ENCODE results near the gene GPR180. TPM values are rescaled to one million over a fixed set of nuclear protein-coding genes. Genes with fewer than 3 reads are reported as not detected.

GPR180 gene
- total and polyA plus RNA-seq, 2 experiments from 2014 or later: 6.3 to 7.7 TPM

GRCh38 chr13:94678845-94679244 is 77.2 kb downstream of the GPR180 start:
- no peaks in the 10 kb centered on the region for H3K9me2 ChIP-seq (ENCODE audit: insufficient read depth)
- no peak overlapping the region for H3K27ac ChIP-seq
- H3K9me3 ChIP-seq (ENCODE audit: low read depth): no peaks in the 10 kb centered on the region
- in situ Hi-C loops (cut with MboI): loop anchor here (25.0 kb wide), 1 partner anchor 733 kb away; no protein-coding TSS in a partner anchor
- no peaks in the 10 kb centered on the region for H3F3A ChIP-seq (ENCODE audit: insufficient read depth)
- TF ChIP-seq EZH2 (IDR thresholded peaks at IDR 0.05; ENCODE audit: insufficient read depth, poor library complexity, severe bottlenecking): no peak
- TF ChIP-seq EZH2phosphoT487 (IDR thresholded peaks at IDR 0.05; ENCODE audit: insufficient read depth, low read depth): no peak
- no peaks in the 10 kb centered on the region for H3K79me2 ChIP-seq (ENCODE audit: insufficient read depth)
- no peaks in the 10 kb centered on the region for H4K20me1 ChIP-seq (ENCODE audit: insufficient read depth)
- H3K4me1 ChIP-seq (ENCODE audit: insufficient read depth): no peaks in the 10 kb centered on the region
- DNase-seq: no peak
- H3K4me2 ChIP-seq (ENCODE audit: unreplicated experiment): no peak overlapping the region
- H3K9ac ChIP-seq: no peak overlapping the region
- H3K36me3 ChIP-seq (ENCODE audit: low read depth): no peaks in the 10 kb centered on the region
- peaks cover 40% of the 10 kb centered on the region for H3K27me3 ChIP-seq (replicated peaks; ENCODE audit: insufficient read depth)
- no peak overlapping the region for H3K4me3 ChIP-seq
- WGBS, 2 experiments (ENCODE audit: low coverage in 1 of 2, low lambda C conversion rate in 2 of 2, missing lambda C conversion rate in 2 of 2): 6 to 14% methylated on average over 2 of the region's 2 CpGs
- H2AFZ ChIP-seq: no peak overlapping the region

GRCh38 chr13:94679614-94680013 is 78.0 kb downstream of the GPR180 start:
- Histone ChIP-seq H4K20me1 (ENCODE audit: insufficient read depth) (no peaks in the 10 kb centered on the region), H3F3A (ENCODE audit: insufficient read depth) (no peaks in the 10 kb centered on the region), H3K27ac (no peak overlapping the region), H3K27me3 (replicated peaks; ENCODE audit: insufficient read depth) (peaks cover 40% of the 10 kb centered on the region), H3K9me3 (ENCODE audit: low read depth) (no peaks in the 10 kb centered on the region), H3K79me2 (ENCODE audit: insufficient read depth) (no peaks in the 10 kb centered on the region), H3K4me2 (ENCODE audit: unreplicated experiment) (no peak overlapping the region), H3K36me3 (ENCODE audit: low read depth) (no peaks in the 10 kb centered on the region), H3K4me1 (ENCODE audit: insufficient read depth) (no peaks in the 10 kb centered on the region), H3K9ac (no peak overlapping the region), H3K4me3 (no peak overlapping the region), H2AFZ (no peak overlapping the region), H3K9me2 (ENCODE audit: insufficient read depth) (no peaks in the 10 kb centered on the region)
- DNase-seq: no peak
- TF ChIP-seq EZH2phosphoT487 (IDR thresholded peaks at IDR 0.05; ENCODE audit: insufficient read depth, low read depth): no peak
- no peak for TF ChIP-seq EZH2 (IDR thresholded peaks at IDR 0.05; ENCODE audit: insufficient read depth, poor library complexity, severe bottlenecking)
- 35 to 36% methylated on average over 6 of the region's 6 CpGs for WGBS, 2 experiments (ENCODE audit: low coverage in 1 of 2, low lambda C conversion rate in 2 of 2, missing lambda C conversion rate in 2 of 2)
- in situ Hi-C loops (cut with MboI): loop anchor here (25.0 kb wide), 1 partner anchor 733 kb away; no protein-coding TSS in a partner anchor

- DNase-seq: no peak
- H2AFZ ChIP-seq: no peak overlapping the region
- no peaks in the 10 kb centered on the region for H3F3A ChIP-seq (ENCODE audit: insufficient read depth)
- H3K9me3 ChIP-seq (ENCODE audit: low read depth): no peaks in the 10 kb centered on the region
- in situ Hi-C loops (cut with MboI): loop anchor here (25.0 kb wide), 1 partner anchor 730 kb away; no protein-coding TSS in a partner anchor
- H3K4me2 ChIP-seq (ENCODE audit: unreplicated experiment): no peak overlapping the region
- no peaks in the 10 kb centered on the region for H3K36me3 ChIP-seq (ENCODE audit: low read depth)
- H3K27ac ChIP-seq: no peak overlapping the region
- H3K9ac ChIP-seq: no peak overlapping the region
- no peaks in the 10 kb centered on the region for H3K79me2 ChIP-seq (ENCODE audit: insufficient read depth)
- peaks cover 33% of the 10 kb centered on the region for H3K27me3 ChIP-seq (replicated peaks; ENCODE audit: insufficient read depth)
- 36 to 52% methylated on average over 2 of the region's 2 CpGs for WGBS, 2 experiments (ENCODE audit: low coverage in 1 of 2, low lambda C conversion rate in 2 of 2, missing lambda C conversion rate in 2 of 2)
- H4K20me1 ChIP-seq (ENCODE audit: insufficient read depth): no peaks in the 10 kb centered on the region
- no peaks in the 10 kb centered on the region for H3K9me2 ChIP-seq (ENCODE audit: insufficient read depth)
- TF ChIP-seq EZH2phosphoT487 (IDR thresholded peaks at IDR 0.05; ENCODE audit: insufficient read depth, low read depth): no peak
- TF ChIP-seq EZH2 (IDR thresholded peaks at IDR 0.05; ENCODE audit: insufficient read depth, poor library complexity, severe bottlenecking): no peak
- H3K4me3 ChIP-seq: no peak overlapping the region
- no peaks in the 10 kb centered on the region for H3K4me1 ChIP-seq (ENCODE audit: insufficient read depth)
Measured at GRCh38 chr13:94682229-94682628, 80.6 kb downstream of the GPR180 start.

GRCh38 chr13:94683409-94683808 is 81.8 kb downstream of the GPR180 start:
- H3K4me2 ChIP-seq (ENCODE audit: unreplicated experiment): no peak overlapping the region
- no peaks in the 10 kb centered on the region for H3K9me3 ChIP-seq (ENCODE audit: low read depth)
- H2AFZ ChIP-seq: no peak overlapping the region
- no peaks in the 10 kb centered on the region for H3F3A ChIP-seq (ENCODE audit: insufficient read depth)
- H3K36me3 ChIP-seq (ENCODE audit: low read depth): no peaks in the 10 kb centered on the region
- H3K9ac ChIP-seq: no peak overlapping the region
- in situ Hi-C loops (cut with MboI): loop anchor here (25.0 kb wide), 1 partner anchor 729 kb away; no protein-coding TSS in a partner anchor
- 28 to 33% methylated on average over 5 of the region's 5 CpGs for WGBS, 2 experiments (ENCODE audit: low coverage in 1 of 2, low lambda C conversion rate in 2 of 2, missing lambda C conversion rate in 2 of 2)
- no peaks in the 10 kb centered on the region for H3K4me1 ChIP-seq (ENCODE audit: insufficient read depth)
- no peaks in the 10 kb centered on the region for H4K20me1 ChIP-seq (ENCODE audit: insufficient read depth)
- peaks cover 30% of the 10 kb centered on the region for H3K27me3 ChIP-seq (replicated peaks; ENCODE audit: insufficient read depth)
- DNase-seq: peak; percentile 17
- H3K27ac ChIP-seq: no peak overlapping the region
- TF ChIP-seq EZH2 (IDR thresholded peaks at IDR 0.05; ENCODE audit: insufficient read depth, poor library complexity, severe bottlenecking) (no peak), EZH2phosphoT487 (IDR thresholded peaks at IDR 0.05; ENCODE audit: insufficient read depth, low read depth) (no peak)
- H3K9me2 ChIP-seq (ENCODE audit: insufficient read depth): no peaks in the 10 kb centered on the region
- no peak overlapping the region for H3K4me3 ChIP-seq
- H3K79me2 ChIP-seq (ENCODE audit: insufficient read depth): no peaks in the 10 kb centered on the region

Small RNA genes lying within 50 kb of the gene (small RNA-seq; reads per million reads assigned to genes)
- not detected for gene RNA5SP36 (ENCODE audit: low read depth, low replicate concordance)

Other genes starting within 250 kb of the GPR180 start
- gene DCT, start 122.2 kb upstream of the GPR180 start, total RNA-seq (2014; rRNA removed; shearing (Covaris generic)): not detected in 2 replicates
- gene DCT, start 122.2 kb upstream of the GPR180 start, polyA plus RNA-seq (2016; fragmentation: Nextera tagmentation; extraction: Ambion mirVana): not detected in 2 replicates
- 12.9 and 18.3 TPM in 2 replicates for gene TGDS, start 5.7 kb upstream of the GPR180 start, total RNA-seq (2014; rRNA removed; shearing (Covaris generic))
- gene TGDS, start 5.7 kb upstream of the GPR180 start, polyA plus RNA-seq (2016; fragmentation: Nextera tagmentation; extraction: Ambion mirVana): 12.9 and 14.2 TPM in 2 replicates
- not detected in 2 replicates for gene SOX21, start 110.7 kb downstream of the GPR180 start, total RNA-seq (2014; rRNA removed; shearing (Covaris generic))
- not detected in 2 replicates for gene SOX21, start 110.7 kb downstream of the GPR180 start, polyA plus RNA-seq (2016; fragmentation: Nextera tagmentation; extraction: Ambion mirVana)

Measured in GM23248 (cell line).